ENCODE measurements around the gene NHLH2. TPM values are rescaled to one million over a fixed set of nuclear protein-coding genes. Genes with fewer than 3 reads are reported as not detected.

The NHLH2 gene
- polyA plus RNA-seq (2011; rRNA removed) (not detected in 2 replicates), polyA minus RNA-seq (2011; rRNA and poly(A)+ RNA removed) (not detected in 2 replicates)

GRCh38 chr1:115840605-115841460, at the start of gene NHLH2:
Gene NHLH2, minus strand, starts transcription at chr1:115841126. Its CDS starts 2,754 bp downstream, at chr1:115838372.
- no peak within 1 kb of the TSS for H3K4me3 ChIP-seq (ENCODE audit: low read depth, low read length)
- DNase-seq (ENCODE audit: low read depth, low spot score) = no peak
- peaks cover 7% of the 10 kb centered on the region; the same call in 1 of the 2 replicates for H3K9me3 ChIP-seq (ENCODE audit: control insufficient read depth, insufficient read depth, low read length)
- peaks cover 48% of the 10 kb centered on the region for H3K27me3 ChIP-seq (ENCODE audit: control insufficient read depth, insufficient read depth, low read length)
- ChIA-PET CTCF (interaction anchor here (0.5 kb wide), 1 partner anchor 644 kb away, joined by 3 read pairs; no protein-coding TSS in a partner anchor), POLR2A (no interaction called here)
- no peak for TF ChIP-seq CTCF (IDR thresholded peaks at IDR 0.05; ENCODE audit: low read depth, low read length)
- no peak within 1 kb of the TSS for H3K27ac ChIP-seq (ENCODE audit: low read depth, low read length)

GRCh38 chr1:115890580-115890979, 49.7 kb upstream of the NHLH2 start:
- no peak for TF ChIP-seq CTCF (IDR thresholded peaks at IDR 0.05; ENCODE audit: low read depth, low read length)
- H3K27me3 ChIP-seq (ENCODE audit: control insufficient read depth, insufficient read depth, low read length) = no peaks in the 10 kb centered on the region
- no peak for DNase-seq (ENCODE audit: low read depth, low spot score)
- ChIA-PET POLR2A (no interaction called here), CTCF (no interaction called here)
- no peak overlapping the region for H3K4me3 ChIP-seq (ENCODE audit: low read depth, low read length)
- H3K9me3 ChIP-seq (ENCODE audit: control insufficient read depth, insufficient read depth, low read length) = no peaks in the 10 kb centered on the region
- no peak overlapping the region for H3K27ac ChIP-seq (ENCODE audit: low read depth, low read length)

GRCh38 chr1:115888976-115889375, 48.0 kb upstream of the NHLH2 start:
- ChIA-PET POLR2A (no interaction called here), CTCF (no interaction called here)
- no peak overlapping the region for H3K4me3 ChIP-seq (ENCODE audit: low read depth, low read length)
- H3K9me3 ChIP-seq (ENCODE audit: control insufficient read depth, insufficient read depth, low read length) = no peaks in the 10 kb centered on the region
- no peaks in the 10 kb centered on the region for H3K27me3 ChIP-seq (ENCODE audit: control insufficient read depth, insufficient read depth, low read length)
- H3K27ac ChIP-seq (ENCODE audit: low read depth, low read length) = no peak overlapping the region
- no peak for DNase-seq (ENCODE audit: low read depth, low spot score)
- TF ChIP-seq CTCF (IDR thresholded peaks at IDR 0.05; ENCODE audit: low read depth, low read length) = no peak

GRCh38 chr1:115882913-115883902, 42.3 kb upstream of the NHLH2 start:
- ChIA-PET POLR2A (no interaction called here), CTCF (no interaction called here)
- Histone ChIP-seq H3K27me3 (ENCODE audit: control insufficient read depth, insufficient read depth, low read length) (no peaks in the 10 kb centered on the region), H3K27ac (ENCODE audit: low read depth, low read length) (no peak overlapping the region), H3K9me3 (ENCODE audit: control insufficient read depth, insufficient read depth, low read length) (no peaks in the 10 kb centered on the region), H3K4me3 (ENCODE audit: low read depth, low read length) (no peak overlapping the region)
- no peak for DNase-seq (ENCODE audit: low read depth, low spot score)
- no peak for TF ChIP-seq CTCF (IDR thresholded peaks at IDR 0.05; ENCODE audit: low read depth, low read length)
